C4-2B (cell line): ENCODE results near the gene NRP2.

Experiments used
- H3K27ac ChIP-seq: fragments of 450-650 bp; 2 replicates; pipeline ENCODE4 v1.5.1; 2017
- ZFX ChIP-seq: fragments of 450-650 bp; IDR thresholded peaks from 2 replicates; pipeline ENCODE4 v1.6.1; 2017
- TF ChIP-seq, protein P1 (sequence below): fragments of 450-650 bp; conservative IDR thresholded peaks from 2 replicates; pipeline ENCODE4 v1.5.1; 2017; ENCODE audit warnings: mild to moderate bottlenecking

The NRP2 gene

GRCh38 chr2:205687641-205687956 is 5.3 kb downstream of the NRP2 start:
- TF ChIP-seq ZFX: no peak
- TF ChIP-seq, protein P1, sequence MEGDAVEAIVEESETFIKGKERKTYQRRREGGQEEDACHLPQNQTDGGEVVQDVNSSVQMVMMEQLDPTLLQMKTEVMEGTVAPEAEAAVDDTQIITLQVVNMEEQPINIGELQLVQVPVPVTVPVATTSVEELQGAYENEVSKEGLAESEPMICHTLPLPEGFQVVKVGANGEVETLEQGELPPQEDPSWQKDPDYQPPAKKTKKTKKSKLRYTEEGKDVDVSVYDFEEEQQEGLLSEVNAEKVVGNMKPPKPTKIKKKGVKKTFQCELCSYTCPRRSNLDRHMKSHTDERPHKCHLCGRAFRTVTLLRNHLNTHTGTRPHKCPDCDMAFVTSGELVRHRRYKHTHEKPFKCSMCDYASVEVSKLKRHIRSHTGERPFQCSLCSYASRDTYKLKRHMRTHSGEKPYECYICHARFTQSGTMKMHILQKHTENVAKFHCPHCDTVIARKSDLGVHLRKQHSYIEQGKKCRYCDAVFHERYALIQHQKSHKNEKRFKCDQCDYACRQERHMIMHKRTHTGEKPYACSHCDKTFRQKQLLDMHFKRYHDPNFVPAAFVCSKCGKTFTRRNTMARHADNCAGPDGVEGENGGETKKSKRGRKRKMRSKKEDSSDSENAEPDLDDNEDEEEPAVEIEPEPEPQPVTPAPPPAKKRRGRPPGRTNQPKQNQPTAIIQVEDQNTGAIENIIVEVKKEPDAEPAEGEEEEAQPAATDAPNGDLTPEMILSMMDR: no peak
- H3K27ac ChIP-seq: no peak overlapping the region

DNA sequence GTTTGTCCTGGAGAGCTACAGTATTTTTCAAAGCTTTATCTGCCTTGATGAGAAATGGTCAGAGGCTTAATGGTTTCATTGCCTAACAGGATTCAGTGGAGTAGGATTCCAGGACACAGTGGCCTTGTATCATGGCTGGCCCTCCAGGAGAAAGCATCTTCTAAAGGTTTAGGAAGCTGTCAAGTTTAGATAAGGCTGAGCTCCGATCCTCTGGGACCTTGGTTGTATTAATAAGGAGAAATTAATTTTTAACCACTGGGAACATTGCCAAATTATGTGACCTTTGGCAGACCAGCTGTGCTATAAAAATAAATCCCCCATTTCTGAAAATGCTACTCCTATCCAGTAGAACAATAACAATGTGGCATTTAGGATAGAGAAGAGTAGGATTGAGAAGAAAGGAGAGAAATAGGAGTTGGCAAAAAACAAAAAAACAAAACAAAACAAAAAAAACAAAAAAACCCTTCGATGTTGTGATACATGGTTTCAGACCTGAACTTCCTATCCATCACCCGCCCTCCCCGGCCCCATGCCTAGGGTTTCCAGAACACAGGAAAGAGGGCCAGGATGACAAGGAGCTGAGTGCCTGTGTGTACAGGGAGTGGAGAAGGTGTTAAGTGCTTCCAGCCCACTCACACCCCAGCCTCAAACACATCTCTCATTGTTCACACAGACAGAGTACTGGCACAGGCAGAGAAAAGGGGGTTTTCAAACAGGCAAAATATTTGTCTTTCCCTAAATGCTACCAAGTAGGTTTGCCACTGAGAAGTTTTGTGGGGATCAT is 6.3 kb downstream of the NRP2 start:
- TF ChIP-seq, protein P1: no peak
- TF ChIP-seq ZFX: no peak
- H3K27ac ChIP-seq: no peak overlapping the region

GRCh38 chr2:205689820-205690219 is 7.5 kb downstream of the NRP2 start:
- no peak for TF ChIP-seq ZFX
- TF ChIP-seq, protein P1: no peak
- H3K27ac ChIP-seq: no peak overlapping the region

GRCh38 chr2:205692104-205692503 is 9.8 kb downstream of the NRP2 start:
- TF ChIP-seq, protein P1: no peak
- TF ChIP-seq ZFX: no peak
- H3K27ac ChIP-seq: no peak overlapping the region

DNA sequence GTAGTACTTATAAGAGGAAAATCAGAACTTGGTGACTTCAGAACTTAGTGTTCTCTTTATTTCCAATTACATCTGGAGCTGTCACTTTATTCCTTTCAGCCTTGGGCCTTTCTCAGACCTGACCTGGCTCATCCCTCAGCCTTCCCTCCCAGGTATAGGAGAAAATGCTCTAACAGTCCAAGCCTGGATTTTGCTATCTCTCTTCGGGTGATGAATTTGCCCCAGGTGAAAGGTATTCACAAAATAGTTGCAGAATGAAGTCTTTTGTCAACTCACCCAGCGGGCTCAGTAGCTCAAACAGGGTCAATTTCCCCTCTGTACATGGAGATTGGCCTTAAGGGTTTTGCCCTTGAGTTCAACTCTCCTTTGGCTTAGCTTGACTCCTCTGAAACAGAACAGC is 12.0 kb downstream of the NRP2 start:
- TF ChIP-seq ZFX: no peak
- TF ChIP-seq, protein P1: no peak
- H3K27ac ChIP-seq: no peak overlapping the region

- H3K27ac ChIP-seq: no peak overlapping the region
- TF ChIP-seq, protein P1: no peak
- TF ChIP-seq ZFX: no peak
Observed at GRCh38 chr2:205695460-205695991, 13.2 kb downstream of the NRP2 start.

- no peak for TF ChIP-seq ZFX
- TF ChIP-seq, protein P1: peak; percentile 22
- no peak overlapping the region for H3K27ac ChIP-seq
Observed at GRCh38 chr2:205696331-205696926, 14.1 kb downstream of the NRP2 start.
